Measurements from ENCODE around the gene EPAS1.

The EPAS1 gene

GRCh38 chr2:46342566-46343315 is 45.5 kb downstream of the EPAS1 start:
- DNase-seq (ENCODE audit: low spot score) (no peak), ATAC-seq (ENCODE audit: low read depth) (no peak)
- Histone ChIP-seq H3K27me3 (ENCODE audit: insufficient read depth, poor library complexity, severe bottlenecking) (no peaks in the 10 kb centered on the region), H3K36me3 (ENCODE audit: low read depth) (peaks cover 42% of the 10 kb centered on the region), H3K9me3 (ENCODE audit: severe bottlenecking) (no peaks in the 10 kb centered on the region), H3K27ac (ENCODE audit: poor library complexity, severe bottlenecking) (no peak overlapping the region), H3K4me3 (ENCODE audit: severe bottlenecking) (no peak overlapping the region), H3K4me1 (ENCODE audit: insufficient read depth, poor library complexity, severe bottlenecking) (no peaks in the 10 kb centered on the region)
- TF ChIP-seq CTCF (IDR thresholded peaks at IDR 0.05; ENCODE audit: poor library complexity, severe bottlenecking) = no peak

GRCh38 chr2:46344706-46345105 is 47.5 kb downstream of the EPAS1 start:
- Histone ChIP-seq H3K4me3 (ENCODE audit: severe bottlenecking) (no peak overlapping the region), H3K4me1 (ENCODE audit: insufficient read depth, poor library complexity, severe bottlenecking) (no peaks in the 10 kb centered on the region), H3K27ac (ENCODE audit: poor library complexity, severe bottlenecking) (no peak overlapping the region), H3K9me3 (ENCODE audit: severe bottlenecking) (no peaks in the 10 kb centered on the region), H3K27me3 (ENCODE audit: insufficient read depth, poor library complexity, severe bottlenecking) (no peaks in the 10 kb centered on the region), H3K36me3 (ENCODE audit: low read depth) (peaks cover 60% of the 10 kb centered on the region)
- TF ChIP-seq CTCF (IDR thresholded peaks at IDR 0.05; ENCODE audit: poor library complexity, severe bottlenecking) = no peak
- DNase-seq (ENCODE audit: low spot score) (no peak), ATAC-seq (ENCODE audit: low read depth) (no peak)

- no peak overlapping the region for H3K27ac ChIP-seq (ENCODE audit: poor library complexity, severe bottlenecking)
- H3K9me3 ChIP-seq (ENCODE audit: severe bottlenecking) = no peaks in the 10 kb centered on the region
- ATAC-seq (ENCODE audit: low read depth) (no peak), DNase-seq (ENCODE audit: low spot score) (no peak)
- H3K36me3 ChIP-seq (ENCODE audit: low read depth) = peaks cover 71% of the 10 kb centered on the region
- no peak overlapping the region for H3K4me3 ChIP-seq (ENCODE audit: severe bottlenecking)
- no peaks in the 10 kb centered on the region for H3K27me3 ChIP-seq (ENCODE audit: insufficient read depth, poor library complexity, severe bottlenecking)
- no peak for TF ChIP-seq CTCF (IDR thresholded peaks at IDR 0.05; ENCODE audit: poor library complexity, severe bottlenecking)
- no peaks in the 10 kb centered on the region for H3K4me1 ChIP-seq (ENCODE audit: insufficient read depth, poor library complexity, severe bottlenecking)
These were observed 48.6 kb downstream of the EPAS1 start for GRCh38 chr2:46345775-46346174.

GRCh38 chr2:46346719-46347118 is 49.5 kb downstream of the EPAS1 start:
- H3K9me3 ChIP-seq (ENCODE audit: severe bottlenecking) = no peaks in the 10 kb centered on the region
- H3K27ac ChIP-seq (ENCODE audit: poor library complexity, severe bottlenecking) = no peak overlapping the region
- ATAC-seq (ENCODE audit: low read depth) = no peak
- H3K36me3 ChIP-seq (ENCODE audit: low read depth) = peaks cover 80% of the 10 kb centered on the region
- TF ChIP-seq CTCF (IDR thresholded peaks at IDR 0.05; ENCODE audit: poor library complexity, severe bottlenecking) = no peak
- H3K27me3 ChIP-seq (ENCODE audit: insufficient read depth, poor library complexity, severe bottlenecking) = no peaks in the 10 kb centered on the region
- H3K4me3 ChIP-seq (ENCODE audit: severe bottlenecking) = no peak overlapping the region
- H3K4me1 ChIP-seq (ENCODE audit: insufficient read depth, poor library complexity, severe bottlenecking) = no peaks in the 10 kb centered on the region
- no peak for DNase-seq (ENCODE audit: low spot score)

- H3K4me1 ChIP-seq (ENCODE audit: insufficient read depth, poor library complexity, severe bottlenecking) = no peaks in the 10 kb centered on the region
- peaks cover 90% of the 10 kb centered on the region for H3K36me3 ChIP-seq (ENCODE audit: low read depth)
- no peak for DNase-seq (ENCODE audit: low spot score)
- H3K9me3 ChIP-seq (ENCODE audit: severe bottlenecking) = no peaks in the 10 kb centered on the region
- no peak overlapping the region for H3K27ac ChIP-seq (ENCODE audit: poor library complexity, severe bottlenecking)
- no peak for TF ChIP-seq CTCF (IDR thresholded peaks at IDR 0.05; ENCODE audit: poor library complexity, severe bottlenecking)
- H3K4me3 ChIP-seq (ENCODE audit: severe bottlenecking) = no peak overlapping the region
- ATAC-seq (ENCODE audit: low read depth) = no peak
- H3K27me3 ChIP-seq (ENCODE audit: insufficient read depth, poor library complexity, severe bottlenecking) = no peaks in the 10 kb centered on the region
These were observed 50.6 kb downstream of the EPAS1 start for GRCh38 chr2:46347648-46348280.

All from RWPE2 (cell line).